HG02678 (cell line): ENCODE measurements around the gene GSTO2.
A peak's percentile ranks its signal among the peaks of the same experiment; 100 is the strongest.

Experiments used
- ATAC-seq: cut with Tn5 transposase; IDR thresholded peaks from one replicate; pipeline ENCODE4 v1.9.1; 2021; ENCODE audit warnings: mild to moderate bottlenecking, moderate library complexity; ENCODE audit not compliant: unreplicated experiment

GSTO2 gene

DNA sequence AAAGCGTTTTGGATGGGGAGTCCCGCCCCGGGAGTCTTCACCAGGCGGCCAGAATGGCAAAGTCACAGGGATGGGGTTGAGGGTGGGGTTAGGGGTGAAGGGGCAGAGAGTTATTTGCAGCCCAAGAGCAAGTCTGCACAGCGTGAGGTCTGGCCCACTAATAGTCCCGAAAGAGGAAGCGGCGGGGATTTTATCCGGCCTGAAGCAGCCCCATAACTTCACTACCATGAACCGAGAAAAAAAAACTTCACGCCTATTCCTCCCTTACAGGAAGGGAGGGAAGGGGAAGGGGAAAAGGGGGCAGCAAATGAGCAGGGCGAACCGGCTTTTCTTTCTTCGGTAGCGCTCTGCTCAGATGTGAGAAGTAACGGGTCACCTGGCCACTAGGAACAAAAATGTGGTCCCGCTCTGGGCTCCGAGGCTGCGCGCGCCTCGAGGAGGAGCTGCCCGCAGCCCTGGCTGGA lies 68.6 kb downstream of the GSTO2 start:
- peak; percentile 45 for ATAC-seq

DNA sequence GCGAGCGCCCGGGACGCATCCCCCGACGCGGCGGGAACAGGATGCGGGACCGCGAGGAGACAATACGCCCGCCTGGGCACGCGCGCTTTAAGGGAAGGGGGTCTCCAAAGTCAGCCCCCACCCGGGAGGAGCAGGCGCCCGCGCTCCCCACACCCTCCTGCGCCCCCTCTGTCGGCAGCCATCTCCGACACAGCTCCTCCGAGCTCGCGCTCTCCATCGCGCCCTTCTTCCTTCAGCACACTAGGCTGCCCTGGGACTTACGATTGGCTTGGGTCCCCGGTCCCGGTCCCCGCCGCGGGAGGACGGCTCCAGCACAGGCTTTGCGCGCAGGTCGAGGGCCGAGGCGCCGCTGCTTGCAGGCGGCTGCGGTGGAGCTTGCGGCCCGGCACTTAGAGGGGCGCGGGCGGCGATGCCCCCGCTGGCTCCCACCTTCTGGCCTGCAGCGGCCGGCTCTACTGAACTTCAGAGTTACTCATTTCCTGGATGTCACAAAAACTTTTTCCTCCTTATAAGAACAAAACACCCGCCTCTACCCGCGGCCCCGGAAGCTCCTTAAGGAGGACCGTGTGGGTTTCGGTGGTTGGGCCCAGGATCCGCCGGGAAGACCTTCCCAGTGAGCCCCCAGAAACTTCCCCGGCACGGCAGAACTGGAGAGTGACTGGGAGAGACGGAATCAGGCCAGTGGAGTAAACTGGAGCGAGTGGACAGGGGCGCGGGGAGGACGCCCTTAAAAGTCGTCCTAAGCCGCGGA lies 69.2 kb downstream of the GSTO2 start, which contains the start of gene ITPRIP:
ITPRIP (minus strand) TSS at position 481 of the 751 bp plus-strand sequence. CDS start 22,414 bp downstream, outside the sequence.
- peak; percentile 66 for ATAC-seq

DNA sequence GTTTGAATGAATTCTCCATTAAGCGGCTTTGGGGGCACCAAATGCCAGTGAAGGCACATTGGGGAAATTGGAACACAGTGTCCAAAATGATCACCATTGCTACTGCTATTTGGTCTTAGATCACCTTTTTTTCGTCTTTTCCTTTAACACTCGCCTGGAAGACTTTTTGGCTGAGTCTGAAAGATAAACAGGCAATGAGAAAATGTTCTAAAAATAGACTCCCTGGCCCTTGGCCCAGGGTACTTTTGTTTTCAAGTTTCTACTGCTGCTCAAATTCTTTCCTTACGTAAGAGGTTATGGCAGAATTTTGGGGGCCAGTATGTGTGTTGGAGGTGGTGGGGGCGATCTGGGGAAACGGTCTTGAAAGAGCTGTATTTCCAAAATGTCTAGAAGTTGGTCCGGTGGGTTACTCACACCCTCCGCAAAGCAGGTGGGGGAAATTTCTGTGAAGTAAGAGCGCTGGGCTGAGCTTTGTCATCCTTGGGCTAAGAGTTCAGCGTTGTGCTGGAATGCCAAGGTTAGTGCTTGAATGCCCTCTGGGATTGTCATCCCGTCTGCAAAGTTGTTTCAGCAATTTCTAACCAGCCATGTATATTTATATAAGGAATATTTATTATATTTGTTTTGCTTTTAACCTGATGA lies 70.6 kb downstream of the GSTO2 start:
- no peak for ATAC-seq

DNA sequence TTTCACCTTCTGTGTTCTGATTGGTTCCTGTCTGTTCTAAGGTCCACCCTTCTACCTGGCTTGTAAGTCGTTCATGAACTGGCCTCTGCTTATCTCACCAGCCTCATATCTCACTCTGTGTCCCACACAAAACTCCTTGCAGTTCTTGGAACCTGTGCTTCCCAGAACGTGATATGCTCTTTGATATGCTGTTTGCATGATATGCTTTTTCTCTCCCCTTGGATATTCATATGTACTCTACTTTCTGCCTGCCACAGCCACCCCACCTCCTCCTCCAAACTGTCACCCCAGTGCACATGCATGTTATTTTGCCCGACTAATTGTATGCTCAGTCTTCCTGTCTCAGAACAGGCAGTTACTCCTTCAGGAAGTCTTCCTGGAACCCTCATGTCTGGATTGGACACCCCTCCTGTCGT lies 71.1 kb downstream of the GSTO2 start:
- ATAC-seq = no peak

GRCh38 chr10:104340641-104341040 lies 71.7 kb downstream of the GSTO2 start:
- ATAC-seq = no peak

DNA sequence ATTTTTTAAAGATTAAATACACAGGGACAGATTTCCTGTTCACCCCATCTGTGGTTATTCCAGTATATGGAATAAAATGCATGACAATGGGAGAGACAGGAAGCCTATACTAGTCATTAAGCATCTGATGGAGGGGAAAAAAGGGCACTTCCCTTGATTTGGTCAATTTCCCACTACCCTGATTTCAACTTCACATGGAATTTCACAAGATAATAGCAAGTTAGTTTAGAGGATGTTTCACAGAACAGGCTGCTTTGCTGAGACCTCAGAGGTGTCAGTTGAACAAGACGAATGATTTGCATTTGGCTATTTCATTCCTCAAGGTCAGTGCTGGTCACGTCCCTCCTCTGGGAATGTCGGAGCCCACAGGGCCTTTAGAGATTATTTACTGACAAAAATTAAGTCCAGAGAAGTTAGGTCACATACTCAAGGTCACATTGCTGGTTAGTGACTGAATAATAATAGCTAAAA lies 74.0 kb downstream of the GSTO2 start:
- ATAC-seq = no peak

GRCh38 chr10:104344219-104344618 lies 75.2 kb downstream of the GSTO2 start:
- no peak for ATAC-seq

GRCh38 chr10:104345515-104345914 lies 76.5 kb downstream of the GSTO2 start:
- no peak for ATAC-seq

- no peak for ATAC-seq
Observed at GRCh38 chr10:104345941-104346340, 77.0 kb downstream of the GSTO2 start.

DNA sequence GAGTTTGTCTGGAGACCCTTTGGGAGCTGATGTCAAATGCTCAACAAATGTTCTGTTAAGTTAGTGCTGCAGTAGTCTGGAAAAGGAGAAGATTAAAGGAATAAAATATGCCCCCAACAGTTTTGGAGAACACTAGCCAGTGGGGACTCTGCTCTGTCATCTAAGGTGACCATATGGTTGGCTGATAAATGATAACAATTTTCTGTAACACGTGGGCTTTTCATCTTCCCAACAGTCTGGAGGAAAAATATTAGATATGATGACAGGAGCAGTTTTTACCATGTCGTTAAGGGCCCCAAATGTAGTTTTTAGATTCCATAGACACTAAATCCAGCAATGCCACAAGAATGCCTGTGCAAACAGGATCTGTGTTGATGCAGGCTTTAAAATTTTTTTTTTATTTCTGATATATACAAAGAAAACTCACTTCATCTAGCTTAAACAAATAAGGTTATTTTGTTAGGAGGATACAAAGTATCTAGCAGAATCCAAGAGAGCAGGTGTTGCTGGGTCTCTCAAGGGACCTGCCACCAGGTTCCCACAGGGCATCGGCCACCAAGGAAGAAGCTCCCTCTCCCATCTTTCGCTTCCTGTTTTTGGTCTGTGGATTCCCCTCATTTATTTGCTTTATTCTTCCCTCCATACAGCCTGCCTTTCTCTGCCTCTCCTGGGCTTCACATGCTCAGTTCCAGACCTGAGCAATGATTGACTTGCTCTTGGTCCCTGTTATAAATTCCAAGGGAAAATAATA lies 78.5 kb downstream of the GSTO2 start:
- ATAC-seq = no peak

GRCh38 chr10:104348601-104349000 lies 79.6 kb downstream of the GSTO2 start:
- no peak for ATAC-seq

GRCh38 chr10:104349623-104350126 lies 80.7 kb downstream of the GSTO2 start:
- peak; percentile 53 for ATAC-seq

- ATAC-seq = peak; percentile 44
Observed at GRCh38 chr10:104350127-104350635, 81.2 kb downstream of the GSTO2 start.

DNA sequence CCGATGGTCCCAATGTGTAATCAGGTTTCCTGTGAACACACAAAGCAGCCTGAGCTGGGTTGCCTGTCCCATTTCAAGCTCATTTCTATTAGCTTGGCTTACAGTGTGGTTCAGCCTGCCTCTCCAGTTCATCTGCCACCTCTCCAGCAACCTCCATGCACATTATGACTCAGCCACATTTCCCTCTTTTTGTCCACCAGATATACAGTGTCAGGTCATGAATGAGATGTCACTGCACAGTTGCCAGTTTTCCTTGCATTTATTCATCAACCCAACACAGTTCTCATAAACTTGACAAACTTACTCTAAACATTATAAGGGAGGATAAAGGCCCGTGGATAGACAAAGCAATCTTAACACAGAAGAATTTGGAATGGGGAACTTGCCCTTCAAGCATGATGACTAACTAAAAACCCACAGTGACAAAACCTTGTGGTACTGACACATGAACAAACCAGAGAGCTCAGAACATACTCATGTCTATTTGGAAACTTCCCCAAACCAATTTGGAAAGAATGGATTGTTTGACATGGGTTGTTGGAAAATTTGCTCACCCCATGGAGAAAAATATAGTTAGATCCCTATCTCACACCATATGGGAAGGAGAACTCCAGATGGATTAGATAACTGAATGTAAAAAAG lies 82.2 kb downstream of the GSTO2 start:
- ATAC-seq = no peak

- ATAC-seq = peak; percentile 21
Observed at GRCh38 chr10:104351919-104352318, 82.9 kb downstream of the GSTO2 start.

GRCh38 chr10:104353325-104354048 lies 84.5 kb downstream of the GSTO2 start, which contains the start of gene CFAP58:
CFAP58 (plus strand) TSS chr10:104353833; CDS start chr10:104353898, 65 bp downstream.
- ATAC-seq = peak; percentile 59
